ENCODE results near the gene ARFGEF3. TPM values are rescaled to one million over a fixed set of nuclear protein-coding genes. Genes with fewer than 3 reads are reported as not detected.

The ARFGEF3 gene
- total and polyA plus RNA-seq, 10 of the 15 experiments (the other 5 are each of a cell fraction or from before 2014, with no cell fraction given) = under 0.01 to 0.08 (median 0.02) TPM; not detected in 1

- ChIA-PET POLR2A (no interaction called here), CTCF (no interaction called here), SMC1A (ENCODE audit: uncharacterized antibody, unreplicated experiment) (interaction anchor here (0.6 to 1.2 kb wide), 2 partner anchors 47 to 521 kb away, joined by 3 read pairs; no protein-coding TSS in a partner anchor), RAD21 (ENCODE audit: unreplicated experiment) (no interaction called here)
- no peak overlapping the region for H2AFZ ChIP-seq (ENCODE audit: control insufficient read depth, low read depth, low read length)
- intact Hi-C loops (cut with micrococcal nuclease; ENCODE audit: unreplicated experiment) (no loop called here), in situ Hi-C loops (cut with MboI) (no loop called here)
- H3K4me1 ChIP-seq (ENCODE audit: control insufficient read depth, insufficient read depth, low read length) = no peaks in the 10 kb centered on the region
- no peak overlapping the region for H3K27ac ChIP-seq (ENCODE audit: control insufficient read depth, insufficient read depth)
- H3K9me3 ChIP-seq (replicated peaks; ENCODE audit: control insufficient read depth, insufficient read depth, low read length) = no peaks in the 10 kb centered on the region
- ATAC-seq (no peak), FAIRE-seq (no peak), DNase-seq (ENCODE audit: low read depth, low spot score) (no peak)
- H3K4me3 ChIP-seq = no peak overlapping the region
- no peaks in the 10 kb centered on the region for H4K20me1 ChIP-seq (ENCODE audit: control insufficient read depth, insufficient read depth)
- H3K27me3 ChIP-seq (replicated peaks in 1 of 2; ENCODE audit: control insufficient read depth in 2 of 2, insufficient read depth in 2 of 2, low read length in 1 of 2) = peaks cover 0 to 2% of the 10 kb centered on the region in 2 experiments; a peak in 2 of 4 replicates
- no peak for TF ChIP-seq NKRF (conservative IDR thresholded peaks at IDR 0.05)
- no peak for TF ChIP-seq CBFB (IDR thresholded peaks at IDR 0.05; ENCODE audit: low read depth)
- no peak for TF ChIP-seq MXI1 (IDR thresholded peaks at IDR 0.05; ENCODE audit: low read depth, low read length)
- no peak for TF ChIP-seq EP300 (IDR thresholded peaks at IDR 0.05; ENCODE audit: borderline replicate concordance in 1 of 2, control insufficient read depth in 1 of 2, low read depth in 2 of 2, low read length in 2 of 2)
- no peak for TF ChIP-seq PKNOX1 (IDR thresholded peaks at IDR 0.05)
- TF ChIP-seq ZBED1 (IDR thresholded peaks at IDR 0.05; ENCODE audit: borderline replicate concordance) = no peak
- TF ChIP-seq ATF3 (IDR thresholded peaks at IDR 0.05; ENCODE audit: borderline replicate concordance, extremely low read depth, low read depth, low read length) = no peak
- no peak for TF ChIP-seq GATAD2B (conservative IDR thresholded peaks at IDR 0.05; ENCODE audit: low read depth)
- no TSS peak for BruUV-seq (replicated peaks)
- no peaks in the 10 kb centered on the region for H3K36me3 ChIP-seq (ENCODE audit: control insufficient read depth in 2 of 2, insufficient read depth in 2 of 2, low read length in 1 of 2)
- H3K9ac ChIP-seq (ENCODE audit: control insufficient read depth, insufficient read depth, low read length) = no peak overlapping the region
- H3K4me2 ChIP-seq (ENCODE audit: control insufficient read depth, insufficient read depth) = no peak overlapping the region
- WGBS (ENCODE audit: insufficient coverage, insufficient replicate concordance, low lambda C conversion rate, missing lambda C conversion rate) = 25% methylated on average over 6 of the region's 6 CpGs
- H3K79me2 ChIP-seq (ENCODE audit: control insufficient read depth, insufficient read depth, low read length) = no peaks in the 10 kb centered on the region
Observed at GRCh38 chr6:138258991-138259390, 97.3 kb downstream of the ARFGEF3 start.

Data from GM12878 (cell line).